ENCODE data around the gene ZNF234. TPM values are rescaled to one million over a fixed set of nuclear protein-coding genes. Genes with fewer than 3 reads are reported as not detected.
A peak's percentile ranks its signal among the peaks of the same experiment; 100 is the strongest.
"Not testable (repeated sequence)": the region's sequence is repeated elsewhere in the genome, so short reads cannot be mapped to it uniquely, and the experiment has no call there.

The ZNF234 gene
- total and polyA plus RNA-seq, 7 donors, result 1.1 to 6.5 (median 4.1) TPM

DNA sequence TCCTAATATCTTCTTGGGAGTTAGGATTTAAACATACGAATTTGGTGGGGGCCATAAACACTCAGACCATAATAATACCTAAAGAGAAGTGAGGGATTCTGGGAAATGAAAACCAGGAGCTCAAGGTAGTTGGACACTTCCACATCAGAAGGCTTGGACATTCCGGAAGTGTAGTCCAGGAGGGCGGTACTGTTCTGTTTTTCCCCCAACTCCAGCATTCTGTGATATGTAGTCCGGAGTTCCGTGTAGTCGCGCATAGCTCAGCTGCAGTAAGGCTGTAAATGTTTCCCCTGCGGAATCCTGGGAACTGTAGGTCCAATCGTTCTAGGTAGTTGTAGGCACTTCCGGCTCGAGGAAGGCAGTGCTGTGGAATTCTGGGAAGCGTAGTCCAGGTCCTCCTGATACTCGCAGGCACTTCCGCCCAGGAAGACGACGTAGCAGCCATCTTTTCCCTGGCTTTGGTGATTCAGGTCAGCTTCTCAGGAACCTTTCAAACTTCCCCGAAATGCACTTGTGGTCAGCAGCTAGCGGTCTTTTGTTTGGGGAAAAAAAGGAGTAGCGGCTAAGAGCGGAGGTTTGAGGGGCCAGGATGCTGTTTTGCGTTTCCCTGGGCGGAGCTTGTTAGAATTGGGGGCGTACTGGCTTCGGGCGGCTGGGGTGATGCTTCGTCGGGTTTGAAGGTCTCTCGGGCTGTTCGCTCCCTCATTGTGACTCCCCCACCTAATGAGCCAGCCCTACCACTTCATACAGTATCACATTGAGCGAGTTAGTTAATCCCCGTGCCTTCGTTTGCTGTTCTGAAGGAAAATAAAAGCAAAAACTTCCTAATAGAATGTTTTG lies 23.5 kb downstream of the ZNF234 start, which contains the start of gene ZNF226:
ZNF226 (plus strand) TSS at position 428 of the 840 bp plus-strand sequence. CDS start 4,981 bp downstream, outside the sequence.
- Histone ChIP-seq H3K9me3 (peaks cover 65% of the 10 kb centered on the region), H3K27ac (peak within 1 kb of the TSS; percentile 88), H3K4me3 (peak within 1 kb of the TSS; percentile 92), H3K36me3 (ENCODE audit: insufficient read depth in 1 of 2, low read depth in 1 of 2) (peaks cover 16 to 28% of the 10 kb centered on the region in 2 donors), H3K4me1 (peaks cover 11% of the 10 kb centered on the region), H3K27me3 (ENCODE audit: insufficient read depth in 3 of 3, low read length in 2 of 3) (no peaks in the 10 kb centered on the region)
- ATAC-seq (peak; percentile 100), DNase-seq (peak; percentile 83 to 90)
- TF ChIP-seq, protein P1, sequence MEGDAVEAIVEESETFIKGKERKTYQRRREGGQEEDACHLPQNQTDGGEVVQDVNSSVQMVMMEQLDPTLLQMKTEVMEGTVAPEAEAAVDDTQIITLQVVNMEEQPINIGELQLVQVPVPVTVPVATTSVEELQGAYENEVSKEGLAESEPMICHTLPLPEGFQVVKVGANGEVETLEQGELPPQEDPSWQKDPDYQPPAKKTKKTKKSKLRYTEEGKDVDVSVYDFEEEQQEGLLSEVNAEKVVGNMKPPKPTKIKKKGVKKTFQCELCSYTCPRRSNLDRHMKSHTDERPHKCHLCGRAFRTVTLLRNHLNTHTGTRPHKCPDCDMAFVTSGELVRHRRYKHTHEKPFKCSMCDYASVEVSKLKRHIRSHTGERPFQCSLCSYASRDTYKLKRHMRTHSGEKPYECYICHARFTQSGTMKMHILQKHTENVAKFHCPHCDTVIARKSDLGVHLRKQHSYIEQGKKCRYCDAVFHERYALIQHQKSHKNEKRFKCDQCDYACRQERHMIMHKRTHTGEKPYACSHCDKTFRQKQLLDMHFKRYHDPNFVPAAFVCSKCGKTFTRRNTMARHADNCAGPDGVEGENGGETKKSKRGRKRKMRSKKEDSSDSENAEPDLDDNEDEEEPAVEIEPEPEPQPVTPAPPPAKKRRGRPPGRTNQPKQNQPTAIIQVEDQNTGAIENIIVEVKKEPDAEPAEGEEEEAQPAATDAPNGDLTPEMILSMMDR (IDR thresholded peaks at IDR 0.05), result no peak
- intact Hi-C loops (cut with DNase I), result loop anchor here (2.0 to 10.0 kb wide), 8 partner anchors 24 to 190 kb away; partner anchors contain the start of genes ZNF225 (in 2 of the 2), ZNF112 (in 1 of the 2), ZNF223 (in 1 of the 2) and ZNF234 (in 1 of the 2)
- WGBS, 3 donors, result 0 to 1% (median 1%) methylated on average over 32 of the region's 32 CpGs

DNA sequence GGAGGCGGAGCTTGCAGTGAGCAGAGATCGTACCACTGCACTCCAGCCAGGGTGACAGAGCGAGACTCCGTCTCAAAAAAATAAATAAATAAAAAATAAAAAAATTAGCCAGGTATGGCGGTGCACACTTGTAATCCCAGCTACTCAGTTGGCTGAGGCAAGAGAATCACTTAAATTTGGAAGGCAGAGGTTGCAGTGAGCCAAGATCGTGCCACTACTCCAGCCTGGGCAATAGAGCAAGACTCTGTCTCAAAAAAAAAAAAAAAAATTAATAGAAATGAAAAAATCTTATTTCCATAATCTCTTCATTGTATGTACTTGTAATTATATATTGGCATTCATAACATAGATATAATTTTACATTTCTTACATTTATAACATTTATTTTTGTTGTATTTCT lies 29.3 kb downstream of the ZNF234 start:
- H3K27me3 ChIP-seq (ENCODE audit: insufficient read depth in 3 of 3, low read length in 2 of 3); H3K4me3 ChIP-seq; H3K4me1 ChIP-seq; ATAC-seq; H3K27ac ChIP-seq; intact Hi-C loops (cut with DNase I); DNase-seq: not testable (repeated sequence)
- Histone ChIP-seq H3K36me3 (ENCODE audit: insufficient read depth in 1 of 2, low read depth in 1 of 2) (peaks cover 46 to 86% of the 10 kb centered on the region in 2 donors), H3K9me3 (peaks cover 58% of the 10 kb centered on the region)
- WGBS, 3 donors, result 97 to 100% (median 99%) methylated on average over 6 of the region's 6 CpGs

DNA sequence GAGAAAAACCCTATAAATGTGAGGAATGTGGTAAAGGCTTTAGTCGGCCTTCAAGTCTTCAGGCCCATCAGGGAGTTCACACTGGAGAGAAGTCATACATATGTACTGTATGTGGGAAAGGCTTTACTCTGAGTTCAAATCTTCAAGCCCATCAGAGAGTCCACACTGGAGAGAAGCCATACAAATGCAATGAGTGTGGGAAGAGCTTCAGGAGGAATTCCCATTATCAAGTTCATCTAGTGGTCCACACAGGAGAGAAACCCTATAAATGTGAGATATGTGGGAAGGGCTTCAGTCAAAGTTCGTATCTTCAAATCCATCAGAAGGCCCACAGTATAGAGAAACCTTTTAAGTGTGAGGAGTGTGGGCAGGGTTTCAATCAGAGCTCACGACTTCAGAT lies 35.2 kb downstream of the ZNF234 start:
- no peaks in the 10 kb centered on the region for H3K4me1 ChIP-seq
- TF ChIP-seq, protein P1 (IDR thresholded peaks at IDR 0.05), result no peak
- DNase-seq (no peak), ATAC-seq (no peak)
- H3K27ac ChIP-seq, result no peak overlapping the region
- H3K36me3 ChIP-seq (ENCODE audit: insufficient read depth in 1 of 2, low read depth in 1 of 2), result peaks cover 29 to 56% of the 10 kb centered on the region in 2 donors
- intact Hi-C loops (cut with DNase I), result no loop called here
- H3K4me3 ChIP-seq, result no peak overlapping the region
- 96 to 99% (median 97%) methylated on average over 3 of the region's 3 CpGs for WGBS, 3 donors
- no peaks in the 10 kb centered on the region for H3K27me3 ChIP-seq (ENCODE audit: insufficient read depth in 3 of 3, low read length in 2 of 3)
- H3K9me3 ChIP-seq, result peaks cover 88% of the 10 kb centered on the region

DNA sequence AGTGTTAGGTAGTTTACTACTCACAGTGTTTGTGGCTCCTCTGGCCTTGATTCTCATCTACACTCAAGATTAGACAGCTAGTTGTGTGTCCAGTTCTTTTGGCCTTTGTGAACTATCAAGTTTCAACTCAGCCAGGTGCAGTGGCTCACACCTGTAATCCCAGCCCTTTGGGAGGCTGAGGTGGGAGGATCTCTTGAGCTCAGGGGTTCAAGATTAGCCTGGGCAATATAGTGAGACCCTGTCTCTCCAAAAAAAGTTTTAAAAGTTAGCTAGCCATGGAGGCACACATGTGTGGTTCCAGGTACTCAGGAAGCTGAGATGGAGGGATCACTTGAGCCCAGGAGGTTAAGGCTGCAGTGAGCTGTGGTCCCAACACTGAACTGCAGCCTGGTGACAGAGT lies 39.6 kb downstream of the ZNF234 start:
- H3K9me3 ChIP-seq, result peaks cover 87% of the 10 kb centered on the region

DNA sequence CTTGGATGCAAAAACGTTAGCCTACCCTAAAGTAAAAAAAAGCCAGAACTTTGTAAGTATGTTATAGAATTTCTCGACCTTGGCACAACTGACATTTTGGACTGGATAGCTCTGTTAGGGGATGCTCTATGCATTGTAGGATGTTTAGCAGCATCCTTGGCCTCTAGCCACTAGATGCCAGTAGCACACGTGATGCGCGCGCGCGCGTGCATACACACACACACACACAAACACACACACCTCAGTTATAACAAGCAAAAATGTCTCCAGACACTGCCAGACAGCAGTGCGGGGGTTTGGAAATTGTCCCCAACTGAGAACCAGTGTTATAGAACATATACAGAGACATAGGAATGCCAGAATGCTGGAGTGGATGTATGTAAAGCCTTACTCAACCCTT lies 40.8 kb downstream of the ZNF234 start:
- TF ChIP-seq, protein P1 (IDR thresholded peaks at IDR 0.05), result no peak
- peaks cover 0 to under 1% of the 10 kb centered on the region in 2 donors for H3K36me3 ChIP-seq (ENCODE audit: insufficient read depth in 1 of 2, low read depth in 1 of 2)
- no peaks in the 10 kb centered on the region for H3K27me3 ChIP-seq (ENCODE audit: insufficient read depth in 3 of 3, low read length in 2 of 3)
- DNase-seq, result no peak
- peaks cover 80% of the 10 kb centered on the region for H3K9me3 ChIP-seq
- no peak for ATAC-seq
- intact Hi-C loops (cut with DNase I), result no loop called here
- 78 to 83% (median 82%) methylated on average over 10 of the region's 10 CpGs for WGBS, 3 donors
- H3K4me1 ChIP-seq, result no peaks in the 10 kb centered on the region
- H3K27ac ChIP-seq, result no peak overlapping the region
- no peak overlapping the region for H3K4me3 ChIP-seq

More for the DNA sequence above, 39.6 kb downstream of the ZNF234 start:
- intact Hi-C loops (cut with DNase I), result no loop called here
- Histone ChIP-seq H3K27ac (no peak overlapping the region), H3K27me3 (ENCODE audit: insufficient read depth in 3 of 3, low read length in 2 of 3) (no peaks in the 10 kb centered on the region), H3K4me3 (no peak overlapping the region), H3K4me1 (no peaks in the 10 kb centered on the region), H3K36me3 (ENCODE audit: insufficient read depth in 1 of 2, low read depth in 1 of 2) (peaks cover 4 to 12% of the 10 kb centered on the region in 2 donors)
- DNase-seq (no peak), ATAC-seq (no peak)
- TF ChIP-seq, protein P1 (IDR thresholded peaks at IDR 0.05), result no peak

Data from psoas muscle (tissue), 8 donors.